Measurements from ENCODE around the gene RASL11B.

The RASL11B gene

DNA sequence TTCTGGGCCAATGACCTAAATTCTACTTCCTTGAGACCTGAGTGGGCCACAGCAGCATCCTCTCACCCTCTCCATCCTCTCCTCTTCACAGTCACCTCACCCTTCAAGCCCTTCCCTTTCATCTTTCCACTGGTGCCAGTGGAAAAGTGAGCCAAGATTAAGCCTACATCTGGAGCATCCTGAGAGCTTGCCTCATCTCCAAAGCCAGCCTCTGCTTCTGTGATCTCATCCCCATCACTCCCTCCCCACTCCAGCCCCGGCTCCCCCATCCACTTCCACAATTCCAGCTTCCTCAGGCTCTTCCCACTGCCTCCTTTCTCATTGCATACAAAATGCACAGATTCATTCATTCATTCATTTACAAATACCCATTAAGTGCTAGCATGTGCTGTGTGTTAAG is 10.1 kb upstream of the RASL11B start:
- H3K27ac ChIP-seq (ENCODE audit: low read length): no peak overlapping the region
- no peaks in the 10 kb centered on the region for H3K79me2 ChIP-seq (ENCODE audit: low read length)
- no peaks in the 10 kb centered on the region for H3K9me3 ChIP-seq (ENCODE audit: insufficient read depth, low read length)
- H3K9ac ChIP-seq (ENCODE audit: low read length): no peak overlapping the region
- H3K4me2 ChIP-seq (ENCODE audit: low read length): no peak overlapping the region
- H3K36me3 ChIP-seq (replicated peaks; ENCODE audit: low read depth, low read length): no peaks in the 10 kb centered on the region
- no peaks in the 10 kb centered on the region for H4K20me1 ChIP-seq (ENCODE audit: insufficient read depth, low read length)
- no peak for TF ChIP-seq EZH2phosphoT487 (IDR thresholded peaks at IDR 0.05; ENCODE audit: low read depth)
- no peaks in the 10 kb centered on the region for H3K27me3 ChIP-seq (ENCODE audit: low read depth, low read length)
- H2AFZ ChIP-seq (ENCODE audit: low read depth, low read length): no peak overlapping the region
- no peaks in the 10 kb centered on the region for H3K4me1 ChIP-seq (ENCODE audit: low read length)
- no peak overlapping the region for H3K4me3 ChIP-seq (ENCODE audit: low read length)

DNA sequence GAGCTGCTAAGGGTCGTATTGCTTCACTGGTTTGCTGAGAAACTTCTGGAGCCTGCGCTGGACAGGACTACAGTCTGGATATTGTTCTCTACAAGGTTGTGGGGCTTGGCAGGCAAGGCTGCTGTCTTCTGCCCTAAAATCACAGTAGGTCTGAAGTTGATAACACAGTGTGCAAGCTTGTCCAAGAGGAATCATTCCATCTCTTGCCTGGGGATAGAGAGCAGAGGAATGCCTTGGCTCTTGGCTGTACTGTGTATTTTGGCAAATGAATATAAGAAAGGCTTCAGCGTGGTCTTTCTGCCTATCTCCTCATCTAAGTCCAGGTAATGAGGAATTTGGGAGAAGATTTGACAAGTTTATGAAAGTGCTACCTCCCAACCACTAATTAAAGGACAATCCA is 9.4 kb upstream of the RASL11B start:
- no peak for TF ChIP-seq EZH2phosphoT487 (IDR thresholded peaks at IDR 0.05; ENCODE audit: low read depth)
- TF ChIP-seq, protein P1, sequence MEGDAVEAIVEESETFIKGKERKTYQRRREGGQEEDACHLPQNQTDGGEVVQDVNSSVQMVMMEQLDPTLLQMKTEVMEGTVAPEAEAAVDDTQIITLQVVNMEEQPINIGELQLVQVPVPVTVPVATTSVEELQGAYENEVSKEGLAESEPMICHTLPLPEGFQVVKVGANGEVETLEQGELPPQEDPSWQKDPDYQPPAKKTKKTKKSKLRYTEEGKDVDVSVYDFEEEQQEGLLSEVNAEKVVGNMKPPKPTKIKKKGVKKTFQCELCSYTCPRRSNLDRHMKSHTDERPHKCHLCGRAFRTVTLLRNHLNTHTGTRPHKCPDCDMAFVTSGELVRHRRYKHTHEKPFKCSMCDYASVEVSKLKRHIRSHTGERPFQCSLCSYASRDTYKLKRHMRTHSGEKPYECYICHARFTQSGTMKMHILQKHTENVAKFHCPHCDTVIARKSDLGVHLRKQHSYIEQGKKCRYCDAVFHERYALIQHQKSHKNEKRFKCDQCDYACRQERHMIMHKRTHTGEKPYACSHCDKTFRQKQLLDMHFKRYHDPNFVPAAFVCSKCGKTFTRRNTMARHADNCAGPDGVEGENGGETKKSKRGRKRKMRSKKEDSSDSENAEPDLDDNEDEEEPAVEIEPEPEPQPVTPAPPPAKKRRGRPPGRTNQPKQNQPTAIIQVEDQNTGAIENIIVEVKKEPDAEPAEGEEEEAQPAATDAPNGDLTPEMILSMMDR (IDR thresholded peaks at IDR 0.05; ENCODE audit: low read depth, low read length): no peak
- Histone ChIP-seq H3K4me3 (ENCODE audit: low read length) (no peak overlapping the region), H3K9ac (ENCODE audit: low read length) (no peak overlapping the region), H3K4me2 (ENCODE audit: low read length) (no peak overlapping the region), H2AFZ (ENCODE audit: low read depth, low read length) (no peak overlapping the region), H4K20me1 (ENCODE audit: insufficient read depth, low read length) (no peaks in the 10 kb centered on the region), H3K36me3 (replicated peaks; ENCODE audit: low read depth, low read length) (no peaks in the 10 kb centered on the region), H3K27ac (ENCODE audit: low read length) (no peak overlapping the region), H3K4me1 (ENCODE audit: low read length) (no peaks in the 10 kb centered on the region), H3K27me3 (ENCODE audit: low read depth, low read length) (no peaks in the 10 kb centered on the region), H3K9me3 (ENCODE audit: insufficient read depth, low read length) (no peaks in the 10 kb centered on the region), H3K79me2 (ENCODE audit: low read length) (no peaks in the 10 kb centered on the region)

- H3K36me3 ChIP-seq (replicated peaks; ENCODE audit: low read depth, low read length): peaks cover 4% of the 10 kb centered on the region
- no peak overlapping the region for H3K27ac ChIP-seq (ENCODE audit: low read length)
- no peaks in the 10 kb centered on the region for H3K27me3 ChIP-seq (ENCODE audit: low read depth, low read length)
- H3K4me2 ChIP-seq (ENCODE audit: low read length): no peak overlapping the region
- H4K20me1 ChIP-seq (ENCODE audit: insufficient read depth, low read length): no peaks in the 10 kb centered on the region
- H3K4me3 ChIP-seq (ENCODE audit: low read length): no peak overlapping the region
- H2AFZ ChIP-seq (ENCODE audit: low read depth, low read length): no peak overlapping the region
- H3K4me1 ChIP-seq (ENCODE audit: low read length): no peaks in the 10 kb centered on the region
- no peak overlapping the region for H3K9ac ChIP-seq (ENCODE audit: low read length)
- H3K79me2 ChIP-seq (ENCODE audit: low read length): no peaks in the 10 kb centered on the region
- 0 out of 2 replicates have a peak, but pooled peaks cover 3% of the 10 kb centered on the region for H3K9me3 ChIP-seq (ENCODE audit: insufficient read depth, low read length)
- TF ChIP-seq, protein P1 (IDR thresholded peaks at IDR 0.05; ENCODE audit: low read depth, low read length): no peak
- no peak for TF ChIP-seq EZH2phosphoT487 (IDR thresholded peaks at IDR 0.05; ENCODE audit: low read depth)
Observed at GRCh38 chr4:52853351-52853750, 8.8 kb upstream of the RASL11B start.

- TF ChIP-seq EZH2phosphoT487 (IDR thresholded peaks at IDR 0.05; ENCODE audit: low read depth): no peak
- TF ChIP-seq, protein P1 (IDR thresholded peaks at IDR 0.05; ENCODE audit: low read depth, low read length): no peak
- no peak overlapping the region for H3K4me2 ChIP-seq (ENCODE audit: low read length)
- no peaks in the 10 kb centered on the region for H3K4me1 ChIP-seq (ENCODE audit: low read length)
- H3K27me3 ChIP-seq (ENCODE audit: low read depth, low read length): no peaks in the 10 kb centered on the region
- no peaks in the 10 kb centered on the region for H3K79me2 ChIP-seq (ENCODE audit: low read length)
- H3K4me3 ChIP-seq (ENCODE audit: low read length): no peak overlapping the region
- H4K20me1 ChIP-seq (ENCODE audit: insufficient read depth, low read length): no peaks in the 10 kb centered on the region
- H2AFZ ChIP-seq (ENCODE audit: low read depth, low read length): no peak overlapping the region
- 0 out of 2 replicates have a peak, but pooled peaks cover 5% of the 10 kb centered on the region for H3K9me3 ChIP-seq (ENCODE audit: insufficient read depth, low read length)
- H3K36me3 ChIP-seq (replicated peaks; ENCODE audit: low read depth, low read length): peaks cover 4% of the 10 kb centered on the region
- no peak overlapping the region for H3K9ac ChIP-seq (ENCODE audit: low read length)
- no peak overlapping the region for H3K27ac ChIP-seq (ENCODE audit: low read length)
Observed at GRCh38 chr4:52856801-52857200, 5.3 kb upstream of the RASL11B start.

DNA sequence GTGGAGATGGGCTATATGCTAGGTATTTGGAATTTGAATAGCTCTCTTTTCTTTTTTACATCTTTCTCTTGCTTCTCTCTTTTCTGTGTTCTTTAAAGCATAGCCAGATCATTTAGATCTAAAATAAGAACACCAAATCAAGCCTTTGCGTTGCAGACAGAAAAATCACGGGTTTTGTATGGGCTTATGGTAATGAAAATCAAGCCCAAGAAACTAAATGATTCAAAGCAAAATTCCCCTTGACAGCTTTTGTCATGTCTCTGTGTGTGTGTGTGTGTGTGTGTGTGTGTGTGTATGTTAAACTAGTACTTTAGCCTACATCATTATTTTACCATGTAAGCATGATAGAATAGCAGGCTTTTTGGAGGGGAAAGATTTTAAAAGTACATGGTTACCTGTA is 1.8 kb upstream of the RASL11B start:
- no peak overlapping the region for H3K4me2 ChIP-seq (ENCODE audit: low read length)
- H3K4me3 ChIP-seq (ENCODE audit: low read length): no peak overlapping the region
- no peaks in the 10 kb centered on the region for H3K4me1 ChIP-seq (ENCODE audit: low read length)
- H3K27me3 ChIP-seq (ENCODE audit: low read depth, low read length): no peaks in the 10 kb centered on the region
- TF ChIP-seq, protein P1 (IDR thresholded peaks at IDR 0.05; ENCODE audit: low read depth, low read length): no peak
- TF ChIP-seq EZH2phosphoT487 (IDR thresholded peaks at IDR 0.05; ENCODE audit: low read depth): no peak
- no peak overlapping the region for H3K27ac ChIP-seq (ENCODE audit: low read length)
- H3K9ac ChIP-seq (ENCODE audit: low read length): no peak overlapping the region
- H2AFZ ChIP-seq (ENCODE audit: low read depth, low read length): no peak overlapping the region
- no peaks in the 10 kb centered on the region for H4K20me1 ChIP-seq (ENCODE audit: insufficient read depth, low read length)
- H3K9me3 ChIP-seq (ENCODE audit: insufficient read depth, low read length): 0 out of 2 replicates have a peak, but pooled peaks cover 5% of the 10 kb centered on the region
- H3K79me2 ChIP-seq (ENCODE audit: low read length): no peaks in the 10 kb centered on the region
- peaks cover 4% of the 10 kb centered on the region for H3K36me3 ChIP-seq (replicated peaks; ENCODE audit: low read depth, low read length)

Measured in OCI-LY3 (cell line).